ENCODE measurements around the gene VAPB. TPM values are rescaled to one million over a fixed set of nuclear protein-coding genes. Genes with fewer than 3 reads are reported as not detected.

VAPB gene
- total RNA-seq, 1 donor from 2014 or later = 66.1 TPM

- no peak for DNase-seq (ENCODE audit: low spot score)
These were observed 72.1 kb downstream of the VAPB start for GRCh38 chr20:58461104-58461503.

DNA sequence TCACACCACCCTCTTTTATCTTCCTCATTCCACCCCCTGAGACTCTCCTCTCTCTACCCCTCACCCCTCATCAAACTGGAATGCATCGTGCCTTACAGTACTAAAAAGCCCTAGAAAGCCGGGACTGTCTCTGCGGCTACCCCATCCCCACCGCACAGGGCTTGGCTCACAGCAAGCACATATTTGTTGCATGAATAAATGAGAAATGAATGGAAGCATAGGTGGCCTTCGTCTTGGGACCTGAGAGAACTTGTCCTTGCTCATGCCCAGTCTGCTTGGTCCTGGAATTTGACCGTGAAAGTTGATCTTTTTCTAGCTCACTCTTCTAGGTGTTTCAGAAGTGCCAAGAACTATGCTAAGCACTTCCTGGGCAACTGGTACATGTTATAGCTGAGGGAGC, 72.9 kb downstream of the VAPB start:
- no peak for DNase-seq (ENCODE audit: low spot score)

- no peak for DNase-seq (ENCODE audit: low spot score)
These were observed 74.2 kb downstream of the VAPB start for GRCh38 chr20:58463256-58463655.

DNA sequence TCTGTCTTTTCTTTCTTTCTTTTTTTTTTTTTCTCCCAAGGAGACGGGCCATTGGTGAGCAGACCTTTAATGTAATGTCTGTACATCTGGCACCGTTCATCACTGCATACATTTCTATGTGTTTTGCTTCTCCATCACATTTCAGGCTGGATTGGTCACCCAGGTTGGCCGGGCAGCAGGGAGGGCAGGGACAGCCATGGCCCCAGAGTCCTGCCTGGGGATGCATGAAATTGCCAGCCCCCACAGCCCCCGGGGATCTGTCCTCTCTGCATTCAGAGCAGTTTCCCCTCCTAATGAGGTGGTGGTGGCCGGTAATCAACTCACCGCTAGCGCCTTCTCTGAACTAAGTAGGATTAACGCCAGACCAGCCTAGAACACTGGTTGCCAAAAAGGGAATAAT, 75.8 kb downstream of the VAPB start:
- DNase-seq (ENCODE audit: low spot score) = no peak

GRCh38 chr20:58466095-58466708, 77.2 kb downstream of the VAPB start:
- no peak for DNase-seq (ENCODE audit: low spot score)

- DNase-seq (ENCODE audit: low spot score) = no peak
These were observed 77.9 kb downstream of the VAPB start for GRCh38 chr20:58466729-58467571.

DNA sequence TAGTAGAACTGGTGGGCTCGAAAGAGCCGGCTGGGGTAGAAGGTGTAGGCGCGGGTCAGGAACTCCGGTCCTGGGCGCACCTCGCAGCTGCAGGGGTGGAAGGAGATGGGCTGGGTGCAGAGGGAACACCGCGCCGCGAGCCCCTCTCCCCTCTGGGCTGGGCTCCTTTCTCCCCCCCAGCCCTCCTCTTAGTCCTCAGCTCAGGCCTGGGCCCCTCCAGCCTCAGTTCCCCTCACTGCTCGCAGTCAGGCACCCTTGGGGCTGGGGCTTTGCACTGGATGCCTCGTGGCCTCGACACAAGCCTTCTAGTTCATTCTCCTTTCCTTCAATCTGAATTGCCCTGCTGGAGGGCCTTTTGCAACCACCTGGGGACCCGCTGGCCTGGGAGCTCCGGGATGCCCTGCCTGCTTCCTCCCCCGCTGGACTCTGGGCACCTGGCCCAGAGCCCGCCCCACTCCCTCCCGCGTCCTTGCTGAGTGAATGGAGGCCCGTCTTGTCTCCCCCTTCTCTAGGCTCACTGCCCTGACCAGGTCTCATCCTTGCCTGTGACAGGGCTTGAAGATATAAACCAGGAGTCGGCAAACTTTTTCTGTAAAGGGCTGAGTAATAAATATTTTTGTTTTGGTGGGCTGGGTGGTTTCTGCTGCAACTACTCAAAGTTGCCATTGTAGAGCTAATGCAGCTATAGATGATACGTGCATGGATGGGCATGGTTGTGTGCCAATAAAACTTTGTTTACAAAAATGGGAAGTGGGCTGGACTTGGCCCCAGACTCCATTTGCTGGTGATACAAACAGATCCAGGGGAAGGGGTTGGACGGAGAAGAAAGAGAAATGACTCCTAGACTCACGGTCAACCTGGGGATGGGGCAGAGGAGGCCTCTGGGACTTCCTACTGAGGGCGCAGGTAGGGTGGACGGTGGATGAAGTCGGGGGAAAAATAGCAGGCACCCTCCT, 78.8 kb downstream of the VAPB start:
- DNase-seq (ENCODE audit: low spot score) = no peak

- DNase-seq (ENCODE audit: low spot score) = no peak
These were observed 80.6 kb downstream of the VAPB start for GRCh38 chr20:58469616-58470015.

DNA sequence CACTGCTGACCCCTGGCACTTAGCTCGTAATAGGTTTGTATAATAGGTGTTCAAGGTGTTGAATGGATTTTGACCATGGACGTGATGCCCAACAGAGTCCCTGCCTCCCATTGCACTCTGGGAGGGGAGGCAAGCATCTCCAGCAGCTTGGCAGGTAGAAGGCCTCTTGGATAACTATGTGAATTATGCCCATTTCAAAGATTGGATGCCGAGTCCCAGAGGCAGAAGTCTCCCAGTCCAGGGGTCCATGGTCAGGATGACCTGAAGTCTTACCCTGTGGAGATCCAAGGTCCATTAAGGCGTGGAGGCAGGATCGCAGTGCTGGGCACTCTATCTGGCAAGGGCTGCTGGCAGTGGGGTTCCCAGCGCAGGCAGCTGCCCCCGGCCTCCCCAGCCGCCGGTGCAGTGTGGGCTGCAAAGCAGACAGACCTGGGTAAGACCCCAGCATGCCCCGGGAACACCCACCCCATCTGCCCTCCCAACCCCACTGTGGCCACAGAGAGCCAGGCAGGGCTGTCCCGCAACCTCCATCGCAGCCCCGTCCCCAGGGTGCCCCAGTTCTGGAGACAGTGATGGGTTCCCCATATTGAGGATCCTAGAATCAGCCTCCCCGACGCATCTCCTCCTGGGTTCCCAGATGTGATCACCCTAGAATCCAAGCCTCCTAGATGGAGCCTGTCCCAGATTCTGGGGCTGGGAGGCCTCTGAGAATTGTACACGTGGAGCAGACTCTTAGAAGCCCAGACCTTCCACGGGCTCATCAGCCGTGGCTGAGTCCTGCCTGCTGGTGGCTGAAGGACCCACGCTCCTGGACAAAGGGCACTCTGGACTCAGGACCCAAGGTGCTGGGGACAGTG, 81.5 kb downstream of the VAPB start:
- no peak for DNase-seq (ENCODE audit: low spot score)

DNA sequence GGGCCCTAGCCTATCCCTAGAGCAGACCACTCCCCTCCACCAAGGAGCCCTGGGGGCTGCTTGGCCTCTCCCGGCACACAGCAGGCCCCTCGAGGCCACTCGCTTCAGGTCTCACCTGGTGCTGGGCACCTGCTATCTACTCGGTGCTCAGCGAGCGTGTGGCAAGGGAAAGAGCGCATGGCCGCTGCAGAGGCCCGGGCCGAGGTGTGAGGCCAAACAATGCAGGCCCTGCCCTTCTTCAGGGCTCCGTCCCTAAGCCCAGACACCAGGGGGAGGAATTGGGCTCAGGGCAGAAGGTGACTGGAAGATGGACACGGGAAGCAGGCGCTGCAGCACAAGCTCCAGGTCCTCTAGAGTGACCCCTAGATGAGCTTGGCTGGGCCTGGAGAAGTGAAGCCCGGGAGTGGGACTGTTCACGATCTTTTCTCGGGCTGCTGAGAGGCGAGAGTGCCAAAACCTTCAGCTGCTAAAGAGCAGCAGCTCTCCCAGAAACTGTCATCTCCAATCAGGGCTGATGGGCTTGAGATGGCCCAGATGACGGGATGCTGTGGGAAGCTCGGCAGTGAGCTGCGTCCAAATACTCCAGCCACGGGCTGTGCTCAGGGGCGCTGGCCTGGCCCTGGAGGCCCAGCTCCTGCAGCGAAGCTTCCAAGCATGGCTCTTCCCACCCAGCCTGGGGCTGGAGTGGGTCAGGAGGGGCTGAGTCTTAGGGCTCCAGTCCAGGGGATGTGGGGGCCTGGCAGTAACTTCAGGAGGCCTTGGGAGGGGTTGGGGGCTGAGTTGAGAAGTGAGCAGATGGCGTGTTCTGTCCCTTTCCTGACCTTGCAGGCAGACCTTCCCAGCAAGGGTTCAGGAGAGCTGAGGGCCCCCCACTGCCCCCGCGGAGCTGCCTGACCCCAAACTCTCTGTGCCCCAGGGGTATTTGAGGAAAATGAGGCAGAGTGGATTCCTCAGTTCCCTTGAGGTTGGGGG, 82.5 kb downstream of the VAPB start:
- DNase-seq (ENCODE audit: low spot score) = no peak

DNA sequence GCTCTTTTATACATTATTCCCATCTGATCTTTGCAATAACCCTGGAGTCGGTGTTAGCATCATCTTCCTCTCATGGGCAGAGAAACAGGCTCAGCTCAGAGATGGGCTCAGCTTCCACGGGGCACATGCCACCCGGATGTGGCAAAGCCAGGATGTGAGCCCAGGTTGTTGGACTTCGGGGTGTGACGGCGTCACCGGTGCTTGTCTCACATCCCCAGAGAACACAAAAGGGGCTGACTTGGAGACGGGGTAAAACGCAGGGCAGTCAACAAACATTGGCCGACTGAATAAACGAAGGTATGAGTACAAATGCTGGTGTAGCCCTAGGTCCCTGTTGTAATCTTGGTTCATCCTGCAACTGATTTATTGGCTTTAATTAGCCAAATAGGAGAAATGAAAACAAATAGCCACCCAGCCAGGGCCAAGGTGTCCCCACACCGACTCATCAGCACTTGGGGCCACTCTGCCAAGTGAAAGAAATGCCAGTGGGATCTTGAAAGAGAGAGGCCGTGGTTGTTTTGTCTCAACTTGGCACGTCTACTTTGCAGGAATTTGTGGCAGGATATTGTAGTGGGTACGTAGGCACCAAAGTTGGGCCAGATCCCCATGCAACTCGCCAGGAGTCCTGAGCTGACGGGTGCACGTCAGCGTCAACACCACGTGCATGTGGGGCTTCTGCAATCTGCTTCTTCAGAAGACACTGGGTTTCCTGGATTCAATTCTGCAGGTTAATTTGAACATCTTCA, 83.4 kb downstream of the VAPB start:
- no peak for DNase-seq (ENCODE audit: low spot score)

- DNase-seq (ENCODE audit: low spot score) = no peak
These were observed 84.7 kb downstream of the VAPB start for GRCh38 chr20:58473453-58474425.

GRCh38 chr20:58475466-58475865, 86.4 kb downstream of the VAPB start:
- no peak for DNase-seq (ENCODE audit: low spot score)

DNA sequence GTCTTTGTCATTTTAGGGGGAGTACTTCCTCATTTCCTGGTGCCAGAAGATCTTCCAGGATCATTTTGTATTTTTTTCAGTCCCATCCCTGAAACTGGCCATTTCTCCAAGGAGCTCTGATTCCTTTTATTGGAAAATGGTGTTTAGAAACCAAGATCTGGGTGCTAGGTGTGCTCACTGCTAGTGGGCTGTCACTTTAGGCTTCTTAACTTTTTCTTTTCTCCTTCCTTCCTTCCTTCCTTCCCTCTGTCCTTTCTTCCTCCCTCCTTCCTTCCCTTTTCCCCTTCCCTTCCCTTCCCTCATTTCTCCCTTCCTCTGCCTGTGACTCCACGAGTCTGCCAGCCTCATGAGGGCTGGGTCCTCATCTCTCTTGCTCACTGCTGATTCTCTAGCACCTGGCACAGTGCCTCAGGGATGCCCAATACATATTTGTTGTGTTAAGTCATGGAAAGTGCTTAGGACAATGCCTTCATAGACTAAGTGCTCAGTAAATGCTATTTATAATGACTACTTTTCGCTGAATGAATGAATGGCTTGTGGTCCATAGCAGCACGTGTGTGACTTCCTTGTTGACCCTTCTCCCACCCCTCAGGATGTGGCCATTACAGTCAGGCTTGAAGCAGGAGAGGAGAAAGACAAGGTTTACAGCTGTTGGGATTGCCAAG, 89.2 kb downstream of the VAPB start:
- DNase-seq (ENCODE audit: low spot score) = no peak

DNA sequence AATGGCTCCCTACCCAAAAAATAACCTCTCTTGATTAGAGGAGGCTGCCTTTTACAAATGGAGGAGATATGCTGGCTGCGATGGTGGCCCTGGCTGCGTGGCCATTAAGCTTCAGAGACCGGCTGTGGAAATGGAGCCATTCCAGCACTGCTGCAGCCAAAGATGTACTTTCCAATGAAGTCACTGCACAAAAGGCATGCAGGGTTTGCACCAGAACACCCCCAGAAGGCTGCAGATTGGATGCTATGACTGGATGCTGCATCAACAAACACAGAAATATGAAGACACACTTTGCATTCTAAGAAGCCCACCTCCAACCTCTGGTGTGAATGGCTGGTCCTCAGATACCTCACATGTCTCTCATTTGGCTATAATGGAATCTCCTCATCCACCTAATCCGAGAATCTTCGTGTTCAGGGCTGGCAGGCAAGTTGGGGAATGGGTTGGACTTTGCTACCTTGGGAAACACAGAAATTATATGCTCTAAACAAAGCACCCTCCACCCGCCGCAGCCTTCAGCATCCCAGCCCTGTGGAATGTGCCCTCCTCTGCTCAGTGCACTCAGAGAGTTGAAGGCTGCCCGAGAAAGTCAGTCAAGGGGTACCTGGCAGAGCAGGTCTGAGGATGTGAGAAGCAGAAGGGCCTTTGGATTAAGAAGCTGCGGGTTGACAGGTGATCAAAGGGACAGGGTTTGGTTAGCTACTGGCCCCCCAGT, 90.9 kb downstream of the VAPB start:
- peak; percentile 24 for DNase-seq (ENCODE audit: low spot score)

GRCh38 chr20:58480551-58481336, 91.7 kb downstream of the VAPB start:
- peak; percentile 28 for DNase-seq (ENCODE audit: low spot score)

Measured in ureter (tissue), 1 donor.